GM21723 (cell line): Measurements from ENCODE around the gene CDC20.

Experiments used
- ATAC-seq: cut with Tn5 transposase; IDR thresholded peaks from one replicate; pipeline ENCODE4 v1.9.1; 2021; ENCODE audit warnings: mild to moderate bottlenecking, moderate library complexity; ENCODE audit not compliant: unreplicated experiment

Gene CDC20

GRCh38 chr1:43358746-43359693 lies at the start of gene CDC20:
TSS of gene CDC20 (plus strand) at chr1:43358981. CDS start at chr1:43359216, 235 bp downstream.
- ATAC-seq: peak; percentile 89

- no peak for ATAC-seq
Observed at GRCh38 chr1:43309405-43310025, 49.3 kb upstream of the CDC20 start.

DNA sequence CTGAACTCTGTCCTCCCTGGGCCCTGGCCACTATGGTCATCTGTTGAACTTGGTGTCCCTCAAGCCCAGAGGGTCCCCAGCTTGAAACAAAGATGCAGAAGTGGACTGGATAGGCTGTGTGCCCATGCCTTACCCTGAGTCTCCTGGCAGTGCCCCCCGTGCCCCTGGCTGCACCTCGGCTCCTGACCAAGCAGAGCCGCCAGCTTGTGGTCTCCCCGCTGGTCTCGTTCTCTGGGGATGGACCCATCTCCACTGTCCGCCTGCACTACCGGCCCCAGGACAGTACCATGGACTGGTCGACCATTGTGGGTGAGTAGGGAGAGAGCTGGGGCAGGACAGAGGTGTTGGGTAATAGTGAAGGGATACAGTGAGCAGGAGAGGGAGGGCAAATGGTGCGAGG lies 47.3 kb upstream of the CDC20 start:
- ATAC-seq: no peak

DNA sequence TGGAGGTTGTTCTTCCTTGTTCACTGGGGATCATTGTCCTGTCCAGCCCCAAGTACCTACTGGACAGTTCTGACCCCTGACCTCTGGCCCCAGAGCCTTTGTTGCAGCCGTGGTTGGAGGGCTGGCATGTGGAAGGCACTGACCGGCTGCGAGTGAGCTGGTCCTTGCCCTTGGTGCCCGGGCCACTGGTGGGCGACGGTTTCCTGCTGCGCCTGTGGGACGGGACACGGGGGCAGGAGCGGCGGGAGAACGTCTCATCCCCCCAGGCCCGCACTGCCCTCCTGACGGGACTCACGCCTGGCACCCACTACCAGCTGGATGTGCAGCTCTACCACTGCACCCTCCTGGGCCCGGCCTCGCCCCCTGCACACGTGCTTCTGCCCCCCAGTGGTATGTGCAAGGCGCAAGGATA lies 46.6 kb upstream of the CDC20 start:
- ATAC-seq: no peak

- no peak for ATAC-seq
Observed at GRCh38 chr1:43312663-43313515, 45.9 kb upstream of the CDC20 start.

- ATAC-seq: no peak
Observed at GRCh38 chr1:43313771-43314170, 45.0 kb upstream of the CDC20 start.

- ATAC-seq: no peak
Observed at GRCh38 chr1:43314233-43314632, 44.5 kb upstream of the CDC20 start.

DNA sequence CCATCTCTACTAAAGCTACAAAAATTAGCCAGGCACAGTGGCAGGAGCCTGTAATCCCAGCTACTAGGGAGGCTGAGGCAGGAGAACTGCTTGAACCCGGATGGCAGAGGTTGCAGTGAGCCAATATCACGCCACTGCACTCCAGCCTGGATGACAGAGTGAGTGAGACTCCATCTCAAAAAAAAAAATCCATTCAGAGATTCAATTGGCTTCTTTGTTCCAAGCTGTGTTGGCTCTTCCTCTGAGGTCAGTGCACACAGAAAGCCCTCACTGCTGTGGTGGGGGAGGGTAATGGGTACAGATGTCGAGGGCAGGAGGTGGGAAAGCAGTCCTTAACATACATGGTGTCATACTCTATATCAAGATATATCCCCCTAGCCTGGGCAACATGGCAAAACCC lies 43.3 kb upstream of the CDC20 start:
- ATAC-seq: no peak

- no peak for ATAC-seq
Observed at GRCh38 chr1:43315963-43316737, 42.6 kb upstream of the CDC20 start.

DNA sequence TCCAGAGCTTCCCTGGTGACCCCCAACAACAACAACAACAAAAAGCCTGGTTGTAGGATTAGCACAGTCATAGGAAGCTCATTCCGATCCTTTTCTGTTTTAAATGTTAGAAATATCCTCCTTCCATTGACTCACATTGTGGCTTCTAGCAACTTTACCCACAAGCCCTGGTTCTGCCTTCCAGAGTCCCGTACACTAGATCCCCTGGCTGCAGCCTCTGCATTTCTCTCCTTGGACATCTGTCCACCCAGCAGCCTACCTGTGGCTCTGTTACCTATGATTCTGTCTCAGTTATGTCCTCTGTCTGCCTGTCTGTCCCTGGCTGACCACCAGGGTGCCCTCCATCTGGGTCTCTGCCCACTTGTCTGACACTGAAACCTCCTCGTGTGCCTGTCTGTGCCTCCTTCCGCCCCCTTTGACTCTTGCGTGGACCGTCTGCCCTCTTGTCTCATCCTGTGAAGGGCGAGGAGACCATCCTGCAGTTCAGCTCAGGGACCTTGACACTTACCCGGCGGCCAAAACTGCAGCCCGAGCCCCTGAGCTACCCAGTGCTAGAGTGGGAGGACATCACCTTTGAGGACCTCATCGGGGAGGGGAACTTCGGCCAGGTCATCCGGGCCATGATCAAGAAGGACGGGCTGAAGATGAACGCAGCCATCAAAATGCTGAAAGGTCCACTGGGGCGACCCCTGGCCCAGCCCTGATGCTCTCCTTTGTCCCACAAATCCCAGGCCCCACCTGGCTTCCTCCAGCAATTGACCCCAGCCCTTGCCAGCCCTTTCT lies 41.9 kb upstream of the CDC20 start:
- no peak for ATAC-seq

GRCh38 chr1:43317817-43318471 lies 40.8 kb upstream of the CDC20 start:
- ATAC-seq: no peak

- no peak for ATAC-seq
Observed at GRCh38 chr1:43318831-43319230, 40.0 kb upstream of the CDC20 start.

DNA sequence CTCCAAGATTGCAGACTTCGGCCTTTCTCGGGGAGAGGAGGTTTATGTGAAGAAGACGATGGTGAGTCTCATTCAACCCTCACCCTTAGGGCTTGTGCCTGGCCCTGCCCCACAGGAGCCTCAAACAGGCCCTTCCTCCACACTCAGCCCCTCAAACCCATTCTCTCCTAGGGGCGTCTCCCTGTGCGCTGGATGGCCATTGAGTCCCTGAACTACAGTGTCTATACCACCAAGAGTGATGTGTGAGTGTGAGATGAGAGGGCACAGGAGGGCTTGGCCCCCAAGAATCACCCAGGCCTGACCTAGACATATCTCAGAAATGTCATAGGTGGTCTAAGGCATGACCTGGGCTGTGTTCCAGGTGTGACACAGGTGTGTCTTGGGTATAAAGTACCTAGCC lies 39.5 kb upstream of the CDC20 start:
- ATAC-seq: no peak

GRCh38 chr1:43319766-43320165 lies 39.0 kb upstream of the CDC20 start:
- no peak for ATAC-seq

DNA sequence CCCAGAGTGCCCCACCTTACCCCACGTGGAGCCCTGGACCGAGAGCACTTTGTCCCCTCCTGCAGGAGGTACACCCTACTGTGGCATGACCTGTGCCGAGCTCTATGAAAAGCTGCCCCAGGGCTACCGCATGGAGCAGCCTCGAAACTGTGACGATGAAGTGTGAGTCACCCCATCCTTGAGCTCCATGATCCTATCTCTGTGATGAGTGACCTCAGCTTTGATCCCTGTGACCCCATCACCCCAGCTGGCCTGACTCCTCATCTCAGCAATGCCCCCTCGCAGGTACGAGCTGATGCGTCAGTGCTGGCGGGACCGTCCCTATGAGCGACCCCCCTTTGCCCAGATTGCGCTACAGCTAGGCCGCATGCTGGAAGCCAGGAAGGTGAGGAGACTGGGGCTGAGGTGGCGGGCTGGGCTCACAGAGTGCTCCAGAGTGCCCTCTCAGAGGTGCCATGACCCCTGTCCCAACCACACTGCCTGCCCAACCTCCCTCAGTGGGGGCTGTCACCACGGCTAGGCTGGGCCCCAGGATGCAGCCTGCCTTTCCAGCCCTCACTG lies 37.4 kb upstream of the CDC20 start:
- ATAC-seq: no peak

DNA sequence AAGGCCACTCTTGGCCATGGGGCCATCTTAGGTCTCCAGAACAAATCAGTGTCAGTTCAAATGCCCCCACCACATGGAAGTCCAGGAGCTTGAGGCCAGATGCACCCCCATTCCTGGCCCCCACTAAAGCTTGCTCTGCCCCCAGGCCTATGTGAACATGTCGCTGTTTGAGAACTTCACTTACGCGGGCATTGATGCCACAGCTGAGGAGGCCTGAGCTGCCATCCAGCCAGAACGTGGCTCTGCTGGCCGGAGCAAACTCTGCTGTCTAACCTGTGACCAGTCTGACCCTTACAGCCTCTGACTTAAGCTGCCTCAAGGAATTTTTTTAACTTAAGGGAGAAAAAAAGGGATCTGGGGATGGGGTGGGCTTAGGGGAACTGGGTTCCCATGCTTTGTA lies 36.3 kb upstream of the CDC20 start:
- no peak for ATAC-seq

GRCh38 chr1:43324810-43325209 lies 34.0 kb upstream of the CDC20 start:
- no peak for ATAC-seq

DNA sequence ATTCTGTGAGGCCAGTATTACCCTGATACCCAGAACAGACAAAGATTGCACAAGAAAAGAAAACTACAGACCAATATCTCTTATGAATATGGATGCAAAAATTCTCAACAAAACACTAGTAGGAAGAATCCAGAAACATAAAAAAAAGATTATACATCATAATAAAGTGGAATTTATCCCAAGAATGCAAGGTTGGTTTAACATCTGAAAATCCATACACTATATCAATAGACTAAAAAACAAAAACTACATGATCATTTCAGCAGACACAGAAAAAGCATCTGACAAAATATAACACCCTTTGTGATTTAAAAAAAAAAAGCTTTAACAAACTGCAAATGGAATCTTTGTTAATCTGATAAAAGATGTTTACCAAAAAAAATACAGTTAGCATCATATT lies 33.4 kb upstream of the CDC20 start:
- ATAC-seq: no peak
